C4-2B (cell line): ENCODE measurements around the gene ZNF366.

Source experiments
- H3K27ac ChIP-seq: fragments of 450-650 bp; 2 replicates; pipeline ENCODE4 v1.5.1; 2017
- CTCF ChIP-seq: fragments of 450-650 bp; conservative IDR thresholded peaks from 2 replicates; pipeline ENCODE4 v1.5.1; 2017; ENCODE audit warnings: mild to moderate bottlenecking
- ZFX ChIP-seq: fragments of 450-650 bp; IDR thresholded peaks from 2 replicates; pipeline ENCODE4 v1.6.1; 2017

ZNF366 gene

GRCh38 chr5:72503888-72504491, 3.2 kb downstream of the ZNF366 start:
- TF ChIP-seq CTCF = no peak
- no peak overlapping the region for H3K27ac ChIP-seq

DNA sequence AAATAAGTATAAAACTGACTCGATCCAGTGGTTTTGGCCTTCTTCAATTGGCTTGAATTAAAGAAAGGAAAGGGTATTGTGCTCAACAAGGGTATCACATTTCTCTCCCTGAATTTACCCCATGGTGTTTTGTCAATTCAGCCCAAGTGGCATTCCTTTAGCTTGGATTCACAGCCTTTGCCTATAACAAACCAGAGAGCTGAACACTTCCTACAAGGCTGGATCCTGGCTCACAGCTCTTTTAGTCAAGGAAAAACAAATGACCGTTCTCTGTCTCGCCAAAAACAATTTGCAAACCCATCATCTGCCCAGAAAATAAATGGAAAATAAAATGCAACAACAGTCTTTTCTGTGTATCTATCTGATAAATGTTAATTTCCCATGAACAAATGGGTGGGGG, 5.7 kb downstream of the ZNF366 start:
- no peak overlapping the region for H3K27ac ChIP-seq
- TF ChIP-seq ZFX = no peak
- no peak for TF ChIP-seq CTCF

- TF ChIP-seq ZFX (no peak), CTCF (no peak)
Observed at GRCh38 chr5:72499730-72500129, 7.5 kb downstream of the ZNF366 start.

GRCh38 chr5:72499090-72499489, 8.1 kb downstream of the ZNF366 start:
- no peak for TF ChIP-seq ZFX
- no peak for TF ChIP-seq CTCF
- no peak overlapping the region for H3K27ac ChIP-seq

More at GRCh38 chr5:72499730-72500129, 7.5 kb downstream of the ZNF366 start:
- H3K27ac ChIP-seq = no peak overlapping the region

DNA sequence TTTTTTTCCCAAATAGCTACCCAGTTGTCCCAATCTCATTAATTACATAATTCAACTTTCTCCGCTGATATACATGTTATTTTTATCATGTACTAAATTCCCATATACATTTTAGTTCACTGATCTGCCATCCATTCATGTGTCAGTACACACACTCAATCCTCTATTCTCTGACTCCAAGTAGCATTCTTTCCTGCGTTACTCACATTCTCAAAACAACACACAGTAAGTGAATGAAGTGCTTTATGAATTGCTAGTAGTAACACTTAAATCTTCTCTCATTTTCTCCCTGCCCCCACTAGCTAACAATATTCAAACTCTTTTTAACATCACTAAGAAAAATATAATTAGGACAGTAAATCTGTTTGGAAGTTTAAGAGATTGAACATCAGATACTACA, 8.9 kb downstream of the ZNF366 start:
- TF ChIP-seq ZFX = no peak
- no peak for TF ChIP-seq CTCF
- no peak overlapping the region for H3K27ac ChIP-seq

- no peak for TF ChIP-seq ZFX
- H3K27ac ChIP-seq = no peak overlapping the region
Observed at GRCh38 chr5:72497823-72498222, 9.4 kb downstream of the ZNF366 start.

- H3K27ac ChIP-seq = no peak overlapping the region
- TF ChIP-seq CTCF = no peak
- TF ChIP-seq ZFX = no peak
Observed at GRCh38 chr5:72495410-72495809, 11.8 kb downstream of the ZNF366 start.

- H3K27ac ChIP-seq = no peak overlapping the region
- no peak for TF ChIP-seq ZFX
- no peak for TF ChIP-seq CTCF
Observed at GRCh38 chr5:72494623-72495124, 12.5 kb downstream of the ZNF366 start.
